ENCODE results near the gene KCNK15.
"Not testable (repeated sequence)": the region's sequence is repeated elsewhere in the genome, so short reads cannot be mapped to it uniquely, and the experiment has no call there.

Gene KCNK15

DNA sequence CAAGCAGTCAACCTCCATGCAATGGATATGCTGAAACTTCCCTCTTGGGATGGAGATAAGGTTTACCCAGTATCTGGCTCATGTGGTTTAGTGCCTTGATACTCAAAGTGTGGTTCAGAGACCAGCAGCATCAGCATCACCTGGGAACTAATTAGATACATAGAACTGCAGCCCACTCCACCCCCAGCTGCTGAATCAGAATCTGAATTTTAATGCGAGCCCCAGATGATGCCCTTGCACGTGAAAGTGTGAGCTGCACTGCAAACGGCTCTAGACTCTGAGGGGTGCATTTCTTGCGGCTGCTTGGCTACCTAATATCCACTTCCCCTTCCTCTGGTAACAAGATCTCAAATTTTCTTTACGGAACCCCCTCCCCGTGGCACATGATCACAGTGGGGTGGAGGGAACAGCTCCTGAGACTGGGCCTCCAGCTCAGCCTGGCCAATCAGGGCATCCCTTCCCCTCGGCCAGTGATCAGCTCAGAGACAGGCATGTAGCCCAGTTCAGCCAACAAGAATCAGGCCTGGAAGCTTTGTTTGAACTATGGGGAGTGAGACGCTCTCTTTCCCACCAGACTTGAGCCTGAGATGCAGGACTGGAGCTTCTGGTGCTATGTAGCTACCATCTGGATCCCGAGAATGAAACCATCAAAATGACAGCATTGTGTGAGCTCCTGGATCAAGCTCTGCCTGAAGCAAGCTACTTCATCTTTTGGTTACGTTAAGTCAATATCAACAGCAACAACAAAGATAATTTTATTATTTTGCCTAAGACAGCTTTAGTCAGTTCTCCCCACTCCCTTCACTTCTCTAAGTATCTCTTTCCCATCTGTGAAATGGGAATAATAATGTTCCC, 12.8 kb downstream of the KCNK15 start:
- no peak for DNase-seq (ENCODE audit: low read depth in 2 of 2)

DNA sequence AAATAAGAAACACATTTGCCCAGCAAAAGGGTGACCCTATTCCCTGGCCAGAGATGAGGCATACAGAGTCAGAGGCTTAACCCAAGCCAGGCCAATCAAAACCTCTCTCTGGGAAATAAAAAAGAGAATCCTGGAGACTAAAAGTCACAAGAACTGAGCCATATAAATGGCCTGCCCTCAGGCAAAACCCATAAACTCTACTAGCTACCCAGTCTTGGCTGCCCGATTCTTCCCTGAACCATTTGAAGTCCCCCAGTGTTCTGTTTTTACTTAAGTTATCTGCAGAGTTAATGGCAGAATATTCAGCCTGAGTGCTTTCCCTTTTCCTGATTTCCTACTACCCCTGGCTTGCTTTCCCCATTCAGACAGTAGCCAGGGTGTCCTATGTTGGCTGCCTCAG, 13.9 kb downstream of the KCNK15 start:
- DNase-seq (ENCODE audit: low read depth in 2 of 2), result no peak

DNA sequence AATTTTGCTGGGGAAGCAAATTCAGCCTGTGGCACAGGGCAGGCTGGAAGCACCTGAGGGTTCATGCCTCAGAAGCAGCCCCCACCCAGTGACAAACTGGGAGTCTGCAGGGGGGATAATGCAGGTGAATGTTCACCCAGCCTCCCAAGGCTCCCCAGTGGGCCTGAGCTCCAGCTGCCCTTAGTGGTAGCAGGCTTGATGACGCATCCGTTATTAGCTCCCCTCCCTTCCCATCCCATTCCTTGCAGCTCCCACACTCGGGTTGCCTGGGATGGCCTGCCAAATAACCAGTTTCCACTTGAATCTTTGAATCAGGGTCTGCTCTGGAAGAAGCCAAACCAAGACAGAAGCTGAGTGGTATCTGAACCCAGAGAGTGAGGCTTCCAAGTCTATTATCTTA, 15.8 kb downstream of the KCNK15 start:
- no peak for DNase-seq (ENCODE audit: low read depth in 2 of 2)

DNA sequence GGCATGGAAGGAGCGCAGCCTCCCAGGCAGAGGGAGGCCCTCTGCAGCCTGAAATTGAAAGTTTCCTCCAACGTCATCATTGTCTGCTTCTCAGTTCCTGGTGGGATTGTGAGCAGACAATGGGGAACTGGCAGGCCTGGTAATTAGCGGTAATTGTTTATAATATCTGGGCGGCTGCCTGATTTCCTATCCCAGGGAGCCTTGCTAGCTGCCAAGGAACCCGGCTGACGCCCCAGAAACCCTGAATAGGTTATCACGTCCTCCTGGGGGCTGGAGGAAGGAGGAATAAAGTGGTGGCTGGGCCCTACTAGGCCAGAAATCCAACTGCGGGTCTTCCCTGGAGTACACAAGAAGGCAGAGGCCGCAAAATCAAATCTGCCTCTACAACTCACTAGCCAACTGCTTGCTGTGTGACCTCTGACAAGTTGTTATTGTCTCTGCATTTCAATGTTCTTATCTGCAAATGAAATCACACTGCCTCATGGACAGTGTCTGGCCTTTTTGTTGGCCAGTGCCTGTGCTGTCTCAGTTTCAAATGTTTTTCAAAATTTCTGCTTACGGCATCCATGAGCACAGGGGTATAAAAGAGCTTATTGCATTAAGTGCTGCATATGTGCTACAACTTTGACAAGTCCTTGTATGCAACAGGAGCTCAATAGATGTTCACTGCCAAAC, 16.9 kb downstream of the KCNK15 start:
- no peak for DNase-seq (ENCODE audit: low read depth in 2 of 2)

DNA sequence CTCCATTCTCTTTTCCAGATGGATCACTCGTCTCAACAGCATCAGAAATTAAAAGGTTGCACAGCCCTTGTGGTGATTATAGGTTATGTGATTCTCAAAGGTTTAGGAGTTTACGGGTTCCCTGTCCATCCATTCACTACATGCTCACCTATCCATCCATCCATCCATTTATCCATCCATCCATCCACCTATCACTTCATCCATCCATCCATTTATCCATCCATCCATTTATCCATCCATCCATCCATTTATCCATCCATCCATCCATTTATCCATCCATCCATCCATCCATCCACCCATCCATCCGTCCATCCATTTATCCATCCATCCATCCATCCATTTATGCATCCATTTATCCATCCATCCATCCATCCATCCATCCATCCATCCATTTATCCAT, 18.1 kb downstream of the KCNK15 start:
- DNase-seq (ENCODE audit: low read depth in 2 of 2), result not testable (repeated sequence)

DNA sequence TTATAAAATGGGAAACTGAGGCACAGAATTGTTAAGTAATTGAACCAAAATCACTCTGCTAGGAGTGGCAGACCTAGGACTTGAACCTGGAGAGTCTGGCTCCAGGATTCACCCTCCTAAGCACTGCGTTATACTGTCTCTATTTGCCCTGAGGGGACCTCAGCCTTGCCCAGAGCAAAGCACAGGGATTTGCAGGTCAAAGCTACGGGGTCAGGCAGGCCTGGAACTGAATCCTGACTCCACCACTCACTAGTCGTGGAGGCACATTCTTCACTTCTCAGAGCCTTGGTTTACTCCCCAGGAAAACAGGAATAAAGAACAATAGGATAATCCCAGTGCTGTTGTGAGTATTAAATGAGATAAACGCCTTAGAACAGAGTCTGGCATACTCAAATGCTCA, 19.4 kb downstream of the KCNK15 start:
- DNase-seq (ENCODE audit: low read depth in 2 of 2), result no peak

DNA sequence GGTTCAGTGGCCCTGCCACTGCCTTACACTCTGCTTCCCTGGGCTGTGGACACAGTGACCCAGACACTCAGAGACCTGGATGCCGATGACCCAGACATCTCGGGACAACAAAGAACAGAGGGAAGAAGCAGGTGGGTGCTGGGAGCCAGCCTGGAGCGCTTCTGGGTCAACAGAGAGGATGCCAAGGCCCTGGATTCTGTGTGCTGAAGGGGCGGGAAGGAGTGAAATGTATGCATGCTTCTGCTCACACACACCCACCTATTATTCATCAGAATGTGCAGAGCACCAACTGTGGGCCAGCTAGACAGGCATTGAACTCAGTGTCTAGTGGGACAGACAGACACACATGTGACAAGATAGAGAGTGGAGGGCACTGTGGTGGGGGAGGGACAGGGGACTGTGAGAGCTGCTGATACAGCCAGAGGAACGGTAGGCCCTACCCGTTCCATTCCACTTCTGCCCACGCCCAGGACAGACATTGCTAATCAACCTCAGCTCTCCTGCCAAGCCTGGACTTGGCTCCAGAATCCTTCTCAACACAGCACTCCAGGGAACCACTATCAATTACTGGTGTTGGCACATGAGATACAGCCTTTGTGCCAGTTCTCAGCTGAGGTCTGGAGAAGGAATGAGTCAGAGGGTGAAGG, 20.2 kb downstream of the KCNK15 start:
- no peak for DNase-seq (ENCODE audit: low read depth in 2 of 2)

DNA sequence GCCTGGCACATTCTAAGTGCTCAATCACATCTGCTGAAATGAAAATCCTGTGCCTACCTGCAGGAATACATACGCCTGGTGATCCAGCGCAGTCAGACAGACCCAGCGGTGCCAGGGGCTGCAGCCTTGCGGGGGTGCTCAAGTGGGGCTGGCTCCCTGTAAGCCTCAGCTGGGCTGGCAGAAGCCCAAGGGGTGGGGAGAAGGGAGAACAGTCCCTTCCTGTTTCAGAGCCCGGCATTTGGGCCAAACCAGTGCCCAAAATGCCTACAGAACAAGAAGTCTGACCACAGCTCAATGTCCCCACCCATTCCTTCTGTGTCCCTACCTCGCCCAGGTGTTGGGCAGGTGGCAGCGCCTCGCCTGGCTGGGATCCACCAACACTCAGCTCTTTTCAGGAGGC, 22.6 kb downstream of the KCNK15 start:
- DNase-seq (ENCODE audit: low read depth in 2 of 2), result no peak

DNA sequence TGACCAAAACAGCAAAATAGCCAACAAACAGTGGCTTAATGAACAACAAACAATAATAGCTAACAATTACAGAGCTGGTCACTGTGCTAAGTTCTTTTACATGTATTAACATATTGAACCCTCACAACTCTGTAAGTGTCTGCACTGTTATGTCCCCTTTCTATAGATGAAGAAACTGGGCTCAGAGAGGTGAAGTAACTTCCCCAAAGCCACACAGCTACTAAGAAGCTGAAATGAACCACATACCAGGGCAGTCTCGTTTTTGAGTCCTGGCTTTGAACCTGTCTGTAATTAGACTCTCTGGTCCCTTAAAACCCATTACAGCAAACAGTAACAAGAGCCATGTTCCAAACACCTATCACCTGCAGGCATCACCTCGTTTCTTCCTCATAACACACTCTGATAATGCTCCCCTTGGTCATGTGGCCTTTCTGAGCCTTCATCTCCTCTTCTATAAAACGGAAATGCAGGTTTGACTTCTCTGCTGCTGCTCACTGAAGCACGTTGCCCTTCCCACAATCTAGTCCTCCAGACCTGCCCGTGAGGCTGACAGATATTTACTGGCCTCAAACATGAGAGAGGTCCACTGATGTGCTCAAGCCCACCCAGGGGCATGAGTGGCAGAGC, 23.3 kb downstream of the KCNK15 start:
- DNase-seq (ENCODE audit: low read depth in 2 of 2), result no peak

DNA sequence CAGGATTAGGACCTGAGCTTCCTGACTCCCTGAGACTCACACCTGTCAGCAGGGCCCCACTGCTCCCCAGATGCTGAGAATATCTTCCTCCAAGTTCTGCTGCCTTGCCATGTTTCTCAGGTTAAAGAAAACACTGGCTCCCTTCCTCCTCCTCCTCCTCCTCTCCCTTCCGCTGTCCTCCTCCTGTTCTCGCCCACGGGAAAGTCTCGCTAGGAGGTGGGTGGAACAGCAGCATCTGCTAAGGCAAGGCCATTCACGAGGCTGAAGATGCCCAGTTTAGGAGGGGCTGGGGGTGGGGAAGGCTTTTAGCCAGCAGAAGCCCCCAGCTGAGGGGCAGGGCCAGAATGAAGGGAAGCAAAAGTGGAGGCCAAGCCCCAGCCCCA, 23.8 kb downstream of the KCNK15 start:
- no peak for DNase-seq (ENCODE audit: low read depth in 2 of 2)

DNA sequence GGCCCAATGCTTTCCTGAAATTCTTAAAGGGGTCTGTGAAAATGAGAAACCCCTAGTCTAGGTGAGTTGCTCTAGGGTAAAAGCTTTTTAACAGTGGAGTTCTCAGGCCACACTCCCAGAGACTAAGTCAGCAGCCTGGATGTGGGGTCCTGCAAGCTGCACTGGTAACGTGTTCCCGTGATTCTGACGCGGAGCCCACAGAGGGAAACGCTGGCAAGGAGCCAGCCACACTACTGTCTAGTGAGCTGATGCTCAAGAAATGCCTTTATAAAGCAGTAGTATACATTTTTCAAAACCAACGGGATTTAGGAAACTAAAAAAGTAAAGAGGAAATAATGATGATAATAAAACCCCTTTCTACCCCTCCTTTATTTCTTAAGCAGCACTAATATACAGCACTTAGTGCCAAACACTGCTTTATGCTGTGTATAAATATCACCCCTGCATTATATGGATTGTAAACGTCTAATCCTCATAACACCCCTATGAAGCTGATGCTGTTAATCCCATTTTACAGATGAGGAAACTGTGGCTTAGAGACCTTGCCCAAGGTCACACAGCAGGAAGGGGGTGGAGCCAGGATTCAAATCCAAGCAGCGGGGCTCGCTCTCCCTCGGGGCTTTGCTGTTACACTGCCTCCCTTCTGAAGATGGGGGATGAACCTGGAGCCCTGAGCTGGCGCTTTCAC, 25.0 kb downstream of the KCNK15 start:
- DNase-seq (ENCODE audit: low read depth in 2 of 2), result no peak

DNA sequence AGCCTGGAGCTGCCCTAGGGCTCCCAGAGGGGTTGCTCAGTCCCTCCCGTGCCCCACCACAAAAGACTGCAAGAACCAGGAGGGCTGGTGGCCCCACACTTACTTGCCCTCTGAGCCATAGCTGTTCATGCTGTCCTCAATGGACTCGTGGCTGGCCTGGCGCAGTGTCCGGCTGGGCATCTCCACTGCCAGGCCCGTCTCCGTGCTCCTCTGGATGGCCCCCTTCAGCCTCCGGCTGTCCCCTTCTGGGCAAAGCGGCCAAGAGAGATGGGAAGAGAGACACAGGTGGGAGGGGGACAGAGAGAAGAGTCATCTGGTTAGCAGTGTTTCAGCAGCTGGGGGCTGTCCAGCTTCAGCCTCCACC, 25.5 kb downstream of the KCNK15 start:
- DNase-seq (ENCODE audit: low read depth in 2 of 2), result no peak

DNA sequence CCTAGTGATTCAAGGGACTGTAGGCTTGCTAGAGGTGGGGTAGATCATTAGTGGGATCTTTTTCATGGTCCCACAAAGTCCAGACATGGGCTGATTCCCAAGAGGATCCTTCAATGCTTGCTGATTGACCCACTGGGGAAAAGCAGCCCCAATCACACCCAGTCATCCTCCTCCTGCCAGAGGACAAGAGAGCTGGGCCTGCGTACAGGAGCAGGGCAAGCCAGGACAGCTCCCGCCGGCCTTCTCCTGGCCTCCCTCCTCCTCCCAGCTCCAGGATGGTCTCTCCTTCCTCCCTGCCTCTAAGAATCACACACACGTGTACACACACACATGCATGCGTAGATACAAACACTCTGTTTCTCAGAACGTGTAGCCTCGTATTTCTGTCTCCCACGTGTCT, 27.0 kb downstream of the KCNK15 start:
- no peak for DNase-seq (ENCODE audit: low read depth in 2 of 2)

DNA sequence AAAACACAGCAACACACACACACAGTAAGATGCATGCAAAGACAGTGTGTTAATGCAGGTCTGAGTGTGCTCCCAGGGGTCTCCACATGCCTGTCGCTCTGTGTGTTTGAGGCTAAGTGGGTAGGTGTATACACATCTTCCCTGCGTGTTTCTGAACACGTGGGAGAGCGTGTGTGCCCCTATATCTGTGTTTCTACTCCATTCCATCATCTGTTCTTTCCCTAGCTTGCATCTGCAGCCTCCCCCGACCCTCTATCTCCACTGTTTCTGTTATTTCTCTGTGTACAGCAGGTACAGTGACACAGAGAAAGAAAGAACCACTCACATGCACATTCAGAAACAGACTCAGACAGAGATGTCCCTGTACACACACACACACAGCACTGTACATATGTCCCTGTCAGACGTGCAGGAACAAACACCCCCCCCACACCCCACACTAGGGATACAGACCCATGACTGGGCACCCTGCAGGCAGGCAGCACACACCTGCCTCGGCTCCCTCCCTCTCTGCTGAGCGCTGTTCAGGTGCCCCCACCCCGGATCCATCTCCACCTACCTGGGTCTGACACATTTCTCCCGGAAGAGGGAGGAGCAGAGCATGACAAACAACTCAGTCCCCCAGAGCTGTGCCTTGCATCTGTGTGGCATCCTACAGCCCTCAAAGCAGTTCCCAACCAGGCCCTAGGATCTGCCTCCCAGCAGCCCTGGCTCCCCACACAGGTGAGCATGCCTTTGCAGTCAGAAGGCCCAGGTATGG, 27.6 kb downstream of the KCNK15 start:
- DNase-seq (ENCODE audit: low read depth in 2 of 2), result no peak

DNA sequence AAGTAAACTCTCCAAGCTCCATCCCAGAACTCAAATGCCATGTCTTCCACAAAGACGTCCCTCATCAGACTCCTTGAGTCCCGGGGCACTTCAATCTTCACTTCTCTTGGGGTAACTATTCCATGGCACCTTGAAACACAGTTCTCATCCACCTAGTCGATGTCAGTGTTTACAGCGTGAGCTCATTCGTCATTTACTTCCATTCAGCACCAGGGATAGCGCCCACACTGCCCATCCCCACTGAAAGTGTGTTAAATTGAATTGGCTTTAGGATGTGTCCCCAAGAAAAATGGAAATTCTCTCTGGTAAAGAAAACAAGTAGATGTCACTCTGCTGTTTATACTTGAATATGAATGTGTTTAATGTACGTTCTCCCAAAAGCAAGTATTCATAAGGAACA, 31.3 kb downstream of the KCNK15 start:
- no peak for DNase-seq (ENCODE audit: low read depth in 2 of 2)

DNA sequence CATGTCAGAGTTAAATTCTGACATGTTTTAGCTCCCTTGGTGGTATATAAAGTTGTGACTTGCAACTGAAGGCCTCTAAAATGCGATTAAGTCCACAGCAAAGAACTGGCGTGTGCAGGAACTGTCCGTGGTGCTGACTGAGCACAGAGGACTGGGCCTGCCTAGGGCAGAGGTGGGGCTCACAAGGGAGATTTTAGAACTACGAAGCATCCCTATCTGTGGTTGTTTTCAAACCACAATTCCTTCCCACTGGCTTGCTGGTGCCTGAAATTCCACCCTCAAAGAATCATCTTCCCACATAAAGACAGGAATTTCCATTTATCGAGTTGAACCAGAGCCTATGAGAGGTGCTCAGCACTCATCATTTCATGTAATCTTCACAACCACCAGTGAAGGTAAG, 34.6 kb downstream of the KCNK15 start:
- no peak for DNase-seq (ENCODE audit: low read depth in 2 of 2)

DNA sequence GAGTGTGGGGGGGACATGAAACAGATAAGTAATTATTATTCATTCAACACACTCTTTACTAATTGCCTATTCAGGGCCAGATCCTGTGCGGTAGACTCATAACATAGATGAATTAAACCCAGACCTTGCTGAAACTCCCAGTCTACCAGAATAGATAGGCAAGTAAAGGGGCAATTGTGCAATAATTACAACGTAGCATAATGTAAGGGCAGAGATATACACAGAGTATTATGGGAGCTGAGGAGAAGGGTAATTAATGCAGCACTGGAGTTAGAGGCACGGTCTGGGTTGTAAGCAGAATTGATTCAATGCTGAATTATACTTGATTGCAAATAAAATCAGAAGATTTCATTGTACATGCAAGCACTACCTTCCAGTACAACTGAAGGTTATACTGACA, 35.5 kb downstream of the KCNK15 start:
- DNase-seq (ENCODE audit: low read depth in 2 of 2), result no peak

DNA sequence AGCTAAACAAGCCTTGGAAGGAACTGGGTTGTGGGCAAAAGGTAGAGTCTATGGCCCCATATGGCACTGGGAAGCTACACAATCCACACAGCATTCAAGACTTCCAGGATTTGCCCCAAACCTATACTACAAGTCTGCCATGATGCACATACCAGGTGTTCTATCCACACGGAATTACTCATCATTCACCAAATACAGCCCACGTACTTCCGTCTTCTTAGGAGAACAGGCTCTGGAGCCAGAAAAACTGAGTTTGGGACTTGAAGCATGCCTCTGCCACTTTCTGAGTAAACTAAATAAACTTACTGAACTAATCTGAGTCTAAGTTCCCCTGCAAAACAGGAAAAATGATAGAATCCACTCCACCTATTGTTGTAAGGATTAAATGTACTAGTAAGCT, 36.1 kb downstream of the KCNK15 start:
- no peak for DNase-seq (ENCODE audit: low read depth in 2 of 2)

DNA sequence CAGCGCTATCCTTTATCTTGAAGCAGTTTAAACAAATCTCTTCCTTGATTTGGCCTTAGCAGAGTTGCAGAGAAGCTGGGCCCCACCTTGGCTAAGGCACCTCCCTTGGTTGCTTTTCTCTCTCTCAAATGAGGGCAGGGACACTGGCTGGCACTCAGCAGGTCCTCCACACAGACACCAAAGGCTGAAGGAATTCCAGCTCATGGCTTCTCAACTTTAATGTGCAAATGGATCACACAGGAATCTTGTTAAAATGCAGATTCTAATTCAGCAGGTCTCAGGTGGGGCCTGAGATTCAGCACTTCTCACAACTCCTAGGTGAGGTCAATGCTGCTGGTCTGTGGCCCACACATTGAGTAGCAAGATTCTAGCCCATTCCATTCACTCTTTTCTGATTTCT, 39.0 kb downstream of the KCNK15 start:
- no peak for DNase-seq (ENCODE audit: low read depth in 2 of 2)

DNA sequence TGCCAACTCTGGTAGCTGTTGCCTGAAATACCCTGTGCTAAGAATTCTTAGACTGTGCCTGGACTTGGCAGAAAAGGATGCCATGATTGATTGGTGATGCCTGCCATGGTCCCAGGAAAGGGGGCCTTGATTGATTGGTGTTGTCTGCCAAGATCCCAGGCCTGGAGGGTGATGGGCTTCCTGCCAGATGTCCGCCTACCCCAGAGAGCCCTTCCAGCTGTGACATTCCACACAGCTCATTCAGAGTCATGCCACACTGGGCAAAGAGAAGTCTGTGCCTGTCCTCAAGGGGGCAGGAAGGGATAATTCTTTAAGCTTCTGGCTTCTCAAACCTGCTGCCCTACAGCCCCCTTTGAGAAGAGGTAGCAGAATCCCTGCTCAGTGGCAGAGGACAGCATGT, 40.1 kb downstream of the KCNK15 start:
- no peak for DNase-seq (ENCODE audit: low read depth in 2 of 2)

DNA sequence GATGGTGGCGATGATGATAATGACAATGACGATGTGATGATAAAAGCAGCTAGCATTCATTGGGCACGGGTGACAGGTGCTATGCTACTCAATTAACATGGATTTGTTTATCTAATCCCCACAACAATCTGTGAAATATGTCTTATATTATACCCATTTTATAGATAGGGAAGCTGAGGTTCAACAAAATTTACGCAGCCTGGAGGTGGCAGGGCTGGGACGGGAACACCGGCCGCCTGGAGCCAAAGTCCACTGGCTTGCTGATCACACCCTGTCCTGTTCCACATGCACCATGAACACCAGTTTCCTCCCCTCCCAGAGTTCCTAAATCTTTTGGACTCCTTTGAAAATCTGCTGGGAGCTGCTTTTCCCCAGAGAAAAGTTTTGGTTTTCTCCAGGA, 41.6 kb downstream of the KCNK15 start:
- no peak for DNase-seq (ENCODE audit: low read depth in 2 of 2)

All from stimulated activated CD4-positive, alpha-beta T cell treated with anti-CD3 and anti-CD28 coated beads, Interleukin-1b, Interleukin-23, amount 100 ng/mL, for 1 hour (primary cell).